Esophagus muscularis mucosa (tissue), 4 donors: ENCODE data around the gene PAPOLG. TPM values are rescaled to one million over a fixed set of nuclear protein-coding genes. Genes with fewer than 3 reads are reported as not detected.

Source experiments
- DNase-seq: peaks from one replicate; pipeline ENCODE4 v3.0.0-alpha.2; 2017; ENCODE audit errors: extremely low spot score
- H3K27ac ChIP-seq, 4 donors: fragments of 200-600 bp; sonication (generic); replicated peaks in 1 of 4; 1 replicate in 3 of 4; 2 replicates in 1 of 4; pipeline ENCODE4 v1.5.1; 2016 to 2019; ENCODE audit warnings: mild to moderate bottlenecking in 1 of 4
- H3K27me3 ChIP-seq, 4 donors: fragments of 200-600 bp; sonication (generic); one replicate each; pipeline versions ENCODE4 v1.5.1 to v1.6.0; 2016 to 2019
- H3K36me3 ChIP-seq, 4 donors: fragments of 200-600 bp; sonication (generic); one replicate each; pipeline ENCODE4 v1.5.1; 2016 to 2019
- H3K4me1 ChIP-seq, 4 donors: fragments of 200-600 bp; sonication (generic); one replicate each; pipeline ENCODE4 v1.5.1; 2016 to 2019
- H3K4me3 ChIP-seq, 4 donors: fragments of 200-600 bp; sonication (generic); 1 replicate in 2 of 4; 2 replicates in 2 of 4; pipeline ENCODE4 v1.5.1; 2016 to 2019; ENCODE audit warnings: mild to moderate bottlenecking in 4 of 4, moderate library complexity in 1 of 4
- H3K9me3 ChIP-seq, 4 donors: fragments of 200-600 bp; sonication (generic); 1 replicate in 3 of 4; 2 replicates in 1 of 4; pipeline ENCODE4 v1.5.1; 2016 to 2019
- CTCF ChIP-seq, 3 experiments: fragments of 200-600 bp in 2 of 3; fragments of 450-650 bp in 1 of 3; sonication (generic) in 2 of 3; IDR thresholded peaks; one replicate each; pipeline ENCODE4 v1.5.1; 2017 to 2019; ENCODE audit warnings: antibody characterized with exemption in 3 of 3, mild to moderate bottlenecking in 2 of 3, moderate library complexity in 1 of 3
- EP300 ChIP-seq: sonication (generic); formaldehyde crosslinking; IDR thresholded peaks from one replicate; pipeline ENCODE4 v1.6.1; 2017; ENCODE audit warnings: antibody characterized with exemption
- POLR2A ChIP-seq: fragments of 450-650 bp; IDR thresholded peaks from one replicate; pipeline ENCODE4 v1.6.1; 2017; ENCODE audit warnings: antibody characterized with exemption, moderate library complexity, mild to moderate bottlenecking, low read depth
- POLR2AphosphoS5 ChIP-seq, 2 donors: sonication (generic); formaldehyde crosslinking; IDR thresholded peaks; one replicate each; pipeline ENCODE4 v1.6.1; 2017; ENCODE audit warnings: antibody characterized with exemption in 2 of 2
- WGBS: methylation state at CpG from one replicate; pipeline ENCODE4 v1.1.5; 2018; 5-methylcytosine and 5-hydroxymethylcytosine counted together
- intact Hi-C: fragments of 100-400 bp; cut with DNase I; formaldehyde crosslinking; loops from one replicate; pipeline ENCODE4 v1.15.1; 2023
- total RNA-seq, 4 donors: library from RNA; depleted of rRNA; stranded (reverse); fragments of >200 nt; gene quantifications; one replicate each; pipeline versions ENCODE4 v1.1.0 to v1.2.1, GENCODE V29; 2016

The PAPOLG gene
- total RNA-seq, 4 donors from 2014 or later, result 11.9 to 16.0 (median 13.9) TPM

- Histone ChIP-seq H3K27me3 (peaks cover 0 to 29% (median 0%) of the 10 kb centered on the region in 4 donors), H3K4me1 (no peaks in the 10 kb centered on the region), H3K4me3 (no peak overlapping the region), H3K9me3 (no peaks in the 10 kb centered on the region), H3K27ac (no peak overlapping the region), H3K36me3 (no peaks in the 10 kb centered on the region)
- DNase-seq, result no peak
- WGBS, result 82% methylated on average over 4 of the region's 4 CpGs
- no peak for TF ChIP-seq CTCF (IDR thresholded peaks at IDR 0.05)
- no peak for TF ChIP-seq EP300
- no peak for TF ChIP-seq POLR2A
- TF ChIP-seq POLR2AphosphoS5 (IDR thresholded peaks at IDR 0.05), result no peak
- intact Hi-C loops, result no loop called here
Measured at GRCh38 chr2:60742419-60742818, 13.6 kb upstream of the PAPOLG start.

- Histone ChIP-seq H3K36me3 (no peaks in the 10 kb centered on the region), H3K9me3 (no peaks in the 10 kb centered on the region), H3K4me3 (no peak overlapping the region), H3K4me1 (no peaks in the 10 kb centered on the region), H3K27me3 (peaks cover 0 to 5% (median 0%) of the 10 kb centered on the region in 4 donors), H3K27ac (no peak overlapping the region)
- intact Hi-C loops, result no loop called here
- TF ChIP-seq POLR2AphosphoS5 (IDR thresholded peaks at IDR 0.05) (no peak), CTCF (IDR thresholded peaks at IDR 0.05) (no peak), EP300 (no peak), POLR2A (no peak)
- WGBS, result 100% methylated on average over 5 of the region's 5 CpGs
- DNase-seq, result no peak
Measured at GRCh38 chr2:60745330-60745729, 10.7 kb upstream of the PAPOLG start.

- H3K27me3 ChIP-seq, result peaks cover 0 to 5% (median 0%) of the 10 kb centered on the region in 4 donors
- no peak overlapping the region for H3K4me3 ChIP-seq
- no peaks in the 10 kb centered on the region for H3K9me3 ChIP-seq
- 74% methylated on average over 6 of the region's 7 CpGs for WGBS
- TF ChIP-seq CTCF (IDR thresholded peaks at IDR 0.05), result no peak
- TF ChIP-seq POLR2AphosphoS5 (IDR thresholded peaks at IDR 0.05), result no peak
- no peak for TF ChIP-seq POLR2A
- TF ChIP-seq EP300, result no peak
- DNase-seq, result no peak
- H3K36me3 ChIP-seq, result no peaks in the 10 kb centered on the region
- no peak overlapping the region for H3K27ac ChIP-seq
- no peaks in the 10 kb centered on the region for H3K4me1 ChIP-seq
- intact Hi-C loops, result no loop called here
Measured at GRCh38 chr2:60745761-60746160, 10.3 kb upstream of the PAPOLG start.

- WGBS, result 60% methylated on average over 8 of the region's 8 CpGs
Measured at GRCh38 chr2:60746318-60746717, 9.8 kb upstream of the PAPOLG start.

More at GRCh38 chr2:60746318-60746717, 9.8 kb upstream of the PAPOLG start:
- no peak for DNase-seq
- Histone ChIP-seq H3K4me3 (no peak overlapping the region), H3K36me3 (no peaks in the 10 kb centered on the region), H3K4me1 (no peaks in the 10 kb centered on the region), H3K27me3 (peaks cover 0 to 5% (median 0%) of the 10 kb centered on the region in 4 donors), H3K27ac (no peak overlapping the region), H3K9me3 (no peaks in the 10 kb centered on the region)
- TF ChIP-seq CTCF (IDR thresholded peaks at IDR 0.05) (no peak), EP300 (no peak), POLR2A (no peak), POLR2AphosphoS5 (IDR thresholded peaks at IDR 0.05) (no peak)
- intact Hi-C loops, result no loop called here
